ENCODE results near the gene SP4. TPM values are rescaled to one million over a fixed set of nuclear protein-coding genes. Genes with fewer than 3 reads are reported as not detected.

Gene SP4
- total RNA-seq, 2 donors from 2014 or later, result 2.2 to 5.2 TPM

DNA sequence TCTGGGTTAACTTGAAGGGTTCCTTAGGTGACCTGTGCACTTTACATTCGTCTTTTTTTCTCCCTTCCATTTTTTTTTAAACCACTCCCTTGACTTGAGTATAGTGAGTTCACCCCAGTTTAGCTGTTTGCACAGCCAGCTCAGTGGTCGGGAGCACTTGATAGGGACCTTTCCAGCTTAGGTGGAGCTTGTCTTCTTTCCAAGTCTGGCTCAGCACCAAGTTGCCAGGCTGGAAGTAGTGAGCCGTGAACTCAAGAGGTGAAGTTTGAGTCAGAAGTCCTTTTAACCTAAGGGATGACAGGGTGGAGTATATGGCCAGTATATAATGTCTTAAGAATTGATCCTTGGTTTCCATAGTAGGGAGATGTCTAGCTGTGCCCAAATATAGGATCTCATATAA is 122.2 kb downstream of the SP4 start:
- intact Hi-C loops (cut with DNase I, micrococcal nuclease), result no loop called here
- ATAC-seq (no peak), DNase-seq (no peak)

DNA sequence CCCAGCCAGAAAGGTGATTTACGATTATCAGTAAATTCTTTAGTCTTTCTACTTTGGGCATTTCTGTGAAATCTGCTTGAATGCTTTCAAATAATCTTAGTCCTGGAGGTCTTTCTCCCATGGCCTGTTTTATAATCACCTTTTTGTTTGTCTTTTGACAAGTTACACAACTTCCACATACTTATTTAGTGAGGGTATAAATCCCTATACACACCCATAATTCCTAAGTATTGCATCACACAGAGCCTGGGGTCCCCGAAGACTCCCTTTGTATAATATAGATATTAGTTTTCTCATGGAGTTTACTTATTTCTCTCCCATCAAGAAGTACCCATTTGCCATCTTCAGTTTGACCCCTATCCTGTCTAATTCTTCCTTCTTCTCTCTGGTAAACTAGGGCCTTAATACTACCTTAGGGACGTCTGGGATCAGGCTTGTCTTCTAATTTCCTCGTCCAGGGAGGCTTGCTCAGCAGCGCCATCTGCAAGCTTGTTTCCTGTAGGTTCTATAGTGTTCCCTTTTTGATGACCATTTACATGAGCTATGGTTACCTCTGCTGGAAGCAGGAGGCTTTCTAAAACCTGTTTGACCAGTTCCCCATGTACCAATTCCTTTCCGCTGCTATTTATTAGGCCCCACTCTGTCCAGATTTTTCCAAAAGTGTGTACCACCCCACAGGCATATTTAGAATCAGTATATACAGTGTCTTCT is 123.1 kb downstream of the SP4 start:
- intact Hi-C loops (cut with DNase I, micrococcal nuclease), result no loop called here

GRCh38 chr7:21562385-21562784 is 134.5 kb downstream of the SP4 start:
- no peak for DNase-seq
- no peak for ATAC-seq
- intact Hi-C loops (cut with DNase I, micrococcal nuclease), result no loop called here

More for the DNA sequence above, 123.1 kb downstream of the SP4 start:
- DNase-seq (no peak), ATAC-seq (no peak)

Small RNA genes within 50 kb of the gene (microRNA-seq; reads per million reads assigned to microRNA genes)
- 0 reads per million in 2 donors for gene MIR1183

Other genes starting within 250 kb of the SP4 start
- under 1 TPM; 0.15 to 0.73 TPM for gene DNAH11, start 115.0 kb downstream of the SP4 start, total RNA-seq